Neural progenitor cell (in vitro differentiated cells): ENCODE measurements around the gene NDUFS8. TPM values are rescaled to one million over a fixed set of nuclear protein-coding genes. Genes with fewer than 3 reads are reported as not detected.

Source experiments
- DNase-seq: peaks from one replicate; pipeline ENCODE4 v3.0.0-alpha.2; 2016; ENCODE audit warnings: low spot score
- H2AFZ ChIP-seq: fragments of 200-600 bp; sonication (generic); replicated peaks from 2 replicates; pipeline ENCODE4 v1.6.1; 2016; ENCODE audit warnings: antibody characterized with exemption
- H3F3A ChIP-seq: fragments of 200-600 bp; sonication (generic); 2 replicates; pipeline ENCODE4 v1.6.1; 2016; ENCODE audit warnings: antibody characterized with exemption, low read depth
- H3K27ac ChIP-seq: fragments of 200-600 bp; sonication (generic); 2 replicates; pipeline ENCODE4 v1.5.1; 2016; ENCODE audit warnings: mild to moderate bottlenecking
- H3K27me3 ChIP-seq: fragments of 200-600 bp; sonication (generic); 2 replicates; pipeline ENCODE4 v1.6.1; 2016; ENCODE audit warnings: mild to moderate bottlenecking, moderate library complexity
- H3K36me3 ChIP-seq: fragments of 200-600 bp; sonication (generic); 2 replicates; pipeline ENCODE4 v1.5.1; 2016
- H3K4me1 ChIP-seq: fragments of 200-600 bp; sonication (generic); 2 replicates; pipeline ENCODE4 v1.6.1; 2016; ENCODE audit warnings: mixed run types
- H3K4me2 ChIP-seq: fragments of 200-600 bp; sonication (generic); 2 replicates; pipeline ENCODE4 v1.6.1; 2016
- H3K4me3 ChIP-seq: fragments of 200-600 bp; sonication (generic); 2 replicates; pipeline ENCODE4 v1.5.1; 2016
- H3K79me2 ChIP-seq: fragments of 200-600 bp; sonication (generic); 2 replicates; pipeline ENCODE4 v1.6.1; 2016; ENCODE audit warnings: low read depth
- H3K9ac ChIP-seq: fragments of 200-600 bp; sonication (generic); 2 replicates; pipeline ENCODE4 v1.6.1; 2016
- H3K9me3 ChIP-seq: fragments of 200-600 bp; sonication (generic); 2 replicates; pipeline ENCODE4 v1.5.1; 2016; ENCODE audit warnings: low read depth
- H4K20me1 ChIP-seq: fragments of 200-600 bp; sonication (generic); 2 replicates; pipeline ENCODE4 v1.6.1; 2016; ENCODE audit warnings: low read depth
- H3K27ac Mint-ChIP-seq: 3 replicates; pipeline ENCODE4 v1.8.0; 2021; ENCODE audit warnings: mixed read lengths
- H3K27me3 Mint-ChIP-seq: 2 replicates; pipeline ENCODE4 v1.8.0; 2022; ENCODE audit warnings: low read depth, mild to moderate bottlenecking, inconsistent platforms, moderate library complexity, mixed read lengths; ENCODE audit not compliant: insufficient read depth
- H3K36me3 Mint-ChIP-seq: 3 replicates; pipeline ENCODE4 v1.8.0; 2021; ENCODE audit warnings: mixed read lengths
- H3K4me1 Mint-ChIP-seq: 3 replicates; pipeline ENCODE4 v1.8.0; 2021; ENCODE audit warnings: mixed read lengths
- H3K4me3 Mint-ChIP-seq: 3 replicates; pipeline ENCODE4 v1.8.0; 2021; ENCODE audit warnings: mild to moderate bottlenecking, moderate library complexity, mixed read lengths
- H3K9me3 Mint-ChIP-seq: 3 replicates; pipeline ENCODE4 v1.8.0; 2020; ENCODE audit warnings: mixed read lengths
- EZH2 ChIP-seq: fragments of 200-600 bp; sonication (generic); IDR thresholded peaks from 2 replicates; pipeline ENCODE4 v1.6.1; 2017; ENCODE audit warnings: antibody characterized with exemption, mild to moderate bottlenecking, moderate library complexity
- EZH2phosphoT487 ChIP-seq: fragments of 200-600 bp; sonication (generic); IDR thresholded peaks from 2 replicates; pipeline ENCODE4 v1.6.1; 2017; ENCODE audit warnings: antibody characterized with exemption
- total RNA-seq: library from RNA; depleted of rRNA; stranded (reverse); fragments of >200 nt; gene quantifications from 2 replicates; pipeline ENCODE4 v1.2.3, GENCODE V29; 2015; ENCODE audit warnings: low replicate concordance
- TF ChIP-seq, protein P1 (sequence below): fragments of 200-600 bp; sonication (generic); IDR thresholded peaks from 2 replicates; pipeline ENCODE4 v1.5.1; 2017; ENCODE audit warnings: antibody characterized with exemption, mild to moderate bottlenecking

The NDUFS8 gene
- total RNA-seq, 1 donor from 2014 or later = 46.7 TPM

- DNase-seq = no peak
- H3K4me3 ChIP-seq = no peak overlapping the region
- Mint-ChIP-seq H3K4me1 (peaks cover 26% of the 10 kb centered on the region), H3K36me3 (peaks cover 17% of the 10 kb centered on the region), H3K9me3 (peaks cover 6% of the 10 kb centered on the region), H3K27me3 (peaks cover 11% of the 10 kb centered on the region), H3K27ac (no peak overlapping the region), H3K4me3 (no peak overlapping the region)
- H3K27me3 ChIP-seq = no peaks in the 10 kb centered on the region
- H3K27ac ChIP-seq = no peak overlapping the region
- no peaks in the 10 kb centered on the region for H4K20me1 ChIP-seq
- H3K9me3 ChIP-seq = no peaks in the 10 kb centered on the region
- H3K36me3 ChIP-seq = no peaks in the 10 kb centered on the region
- peaks cover 14% of the 10 kb centered on the region for H3K79me2 ChIP-seq
- no peak overlapping the region for H3K9ac ChIP-seq
- no peak overlapping the region for H3K4me2 ChIP-seq
- H3K4me1 ChIP-seq = peaks cover 15% of the 10 kb centered on the region
- TF ChIP-seq, protein P1, sequence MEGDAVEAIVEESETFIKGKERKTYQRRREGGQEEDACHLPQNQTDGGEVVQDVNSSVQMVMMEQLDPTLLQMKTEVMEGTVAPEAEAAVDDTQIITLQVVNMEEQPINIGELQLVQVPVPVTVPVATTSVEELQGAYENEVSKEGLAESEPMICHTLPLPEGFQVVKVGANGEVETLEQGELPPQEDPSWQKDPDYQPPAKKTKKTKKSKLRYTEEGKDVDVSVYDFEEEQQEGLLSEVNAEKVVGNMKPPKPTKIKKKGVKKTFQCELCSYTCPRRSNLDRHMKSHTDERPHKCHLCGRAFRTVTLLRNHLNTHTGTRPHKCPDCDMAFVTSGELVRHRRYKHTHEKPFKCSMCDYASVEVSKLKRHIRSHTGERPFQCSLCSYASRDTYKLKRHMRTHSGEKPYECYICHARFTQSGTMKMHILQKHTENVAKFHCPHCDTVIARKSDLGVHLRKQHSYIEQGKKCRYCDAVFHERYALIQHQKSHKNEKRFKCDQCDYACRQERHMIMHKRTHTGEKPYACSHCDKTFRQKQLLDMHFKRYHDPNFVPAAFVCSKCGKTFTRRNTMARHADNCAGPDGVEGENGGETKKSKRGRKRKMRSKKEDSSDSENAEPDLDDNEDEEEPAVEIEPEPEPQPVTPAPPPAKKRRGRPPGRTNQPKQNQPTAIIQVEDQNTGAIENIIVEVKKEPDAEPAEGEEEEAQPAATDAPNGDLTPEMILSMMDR = peak; percentile 4
- no peak for TF ChIP-seq EZH2phosphoT487
- peaks cover 14% of the 10 kb centered on the region for H3F3A ChIP-seq
- H2AFZ ChIP-seq = no peak overlapping the region
Observed at GRCh38 chr11:68025047-68025446, 5.4 kb upstream of the NDUFS8 start.

DNA sequence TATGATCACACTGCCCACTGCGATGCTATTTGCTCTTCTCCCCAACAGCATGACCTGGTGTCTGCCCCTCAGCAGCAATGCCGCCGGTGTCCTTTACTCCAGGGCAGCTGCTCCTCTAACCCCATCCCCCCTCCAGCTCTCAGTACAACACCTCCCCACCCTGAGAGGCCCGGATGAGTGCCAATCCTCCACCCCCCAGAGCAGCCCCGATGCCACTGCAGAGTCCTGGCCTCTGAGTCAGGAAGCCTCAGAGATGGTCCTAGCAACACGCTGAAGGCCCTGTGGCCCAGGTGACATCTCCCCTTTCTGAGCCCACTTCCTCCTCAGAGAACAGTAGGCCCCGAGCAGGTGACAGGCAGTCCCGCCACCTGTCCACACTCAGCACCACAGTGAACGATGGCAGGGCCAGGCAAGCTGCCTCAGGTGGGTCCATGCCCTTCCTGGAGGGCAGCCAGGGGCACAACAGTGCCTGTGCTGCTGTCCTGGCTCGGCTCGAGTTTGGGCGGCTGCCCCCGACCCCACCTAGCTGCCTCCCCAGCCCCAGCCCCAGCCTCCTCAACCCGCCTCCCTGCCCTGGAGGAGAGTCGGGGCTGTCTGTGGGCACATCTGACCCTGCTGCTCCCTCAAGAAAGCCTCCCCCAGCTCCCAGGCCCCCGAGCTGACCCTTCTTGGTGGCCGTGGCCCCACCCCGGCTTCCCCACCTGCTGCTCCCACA is 3.9 kb upstream of the NDUFS8 start:
- H3K4me3 ChIP-seq = no peak overlapping the region
- Mint-ChIP-seq H3K4me3 (peak overlapping the region; percentile 55), H3K27ac (no peak overlapping the region), H3K36me3 (peaks cover 17% of the 10 kb centered on the region), H3K9me3 (peaks cover 6% of the 10 kb centered on the region), H3K27me3 (peaks cover 14% of the 10 kb centered on the region), H3K4me1 (peaks cover 24% of the 10 kb centered on the region)
- no peaks in the 10 kb centered on the region for H3K27me3 ChIP-seq
- no peak overlapping the region for H2AFZ ChIP-seq
- H3K9me3 ChIP-seq = no peaks in the 10 kb centered on the region
- peaks cover 3% of the 10 kb centered on the region for H4K20me1 ChIP-seq
- TF ChIP-seq EZH2 = no peak
- TF ChIP-seq EZH2phosphoT487 = no peak
- TF ChIP-seq, protein P1 = no peak
- no peak for DNase-seq
- no peak overlapping the region for H3K27ac ChIP-seq
- H3K79me2 ChIP-seq = peaks cover 25% of the 10 kb centered on the region
- no peak overlapping the region for H3K4me2 ChIP-seq
- no peaks in the 10 kb centered on the region for H3K36me3 ChIP-seq
- H3F3A ChIP-seq = peaks cover 6% of the 10 kb centered on the region
- H3K9ac ChIP-seq = no peak overlapping the region
- peaks cover 11% of the 10 kb centered on the region for H3K4me1 ChIP-seq

DNA sequence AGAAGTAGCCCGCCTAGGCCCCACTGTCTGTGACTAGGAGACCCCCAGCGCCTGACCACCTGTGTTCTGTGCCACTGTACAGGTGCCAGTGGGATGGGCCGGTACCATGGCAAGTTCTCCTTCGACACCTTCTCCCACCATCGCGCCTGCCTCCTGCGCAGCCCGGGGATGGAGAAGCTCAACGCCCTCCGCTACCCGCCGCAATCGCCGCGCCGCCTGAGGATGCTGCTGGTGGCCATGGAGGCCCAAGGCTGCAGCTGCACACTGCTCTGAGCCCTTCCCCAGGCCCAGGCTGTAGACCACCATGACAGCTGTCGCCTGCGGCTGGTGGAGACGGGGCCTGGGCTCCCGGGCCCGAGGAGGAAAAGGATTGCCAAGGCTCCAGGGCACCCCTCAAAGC is 2.8 kb upstream of the NDUFS8 start:
- peaks cover 12% of the 10 kb centered on the region for H3K4me1 ChIP-seq

More for the DNA sequence above, 2.8 kb upstream of the NDUFS8 start:
- Histone ChIP-seq H3K9ac (no peak overlapping the region), H3K27me3 (no peaks in the 10 kb centered on the region), H4K20me1 (peaks cover 3% of the 10 kb centered on the region), H3K4me3 (no peak overlapping the region), H2AFZ (no peak overlapping the region), H3K79me2 (peaks cover 36% of the 10 kb centered on the region), H3K9me3 (no peaks in the 10 kb centered on the region), H3K36me3 (no peaks in the 10 kb centered on the region), H3K27ac (no peak overlapping the region), H3K4me2 (no peak overlapping the region), H3F3A (peaks cover 6% of the 10 kb centered on the region)
- peaks cover 6% of the 10 kb centered on the region for H3K9me3 Mint-ChIP-seq
- peaks cover 24% of the 10 kb centered on the region for H3K4me1 Mint-ChIP-seq
- no peak overlapping the region for H3K27ac Mint-ChIP-seq
- H3K27me3 Mint-ChIP-seq = peaks cover 14% of the 10 kb centered on the region
- no peak overlapping the region for H3K4me3 Mint-ChIP-seq
- DNase-seq = no peak
- TF ChIP-seq EZH2phosphoT487 = no peak
- TF ChIP-seq EZH2 = no peak
- TF ChIP-seq, protein P1 = no peak
- H3K36me3 Mint-ChIP-seq = peaks cover 20% of the 10 kb centered on the region
